OCI-LY1 (cell line): Measurements from ENCODE around the gene BACE2.

Source experiments
- EZH2 ChIP-seq: fragments of 200-600 bp; sonication (generic), shearing (Covaris generic); IDR thresholded peaks from 2 replicates; pipeline ENCODE4 v1.8.0; 2017; ENCODE audit warnings: borderline replicate concordance, mixed run types, mild to moderate bottlenecking, antibody characterized with exemption, low read length, moderate library complexity, mixed read lengths
- TF ChIP-seq, protein P1 (sequence below): fragments of 200-600 bp; sonication (generic), shearing (Covaris generic); IDR thresholded peaks from 2 replicates; pipeline ENCODE4 v1.5.1; 2017; ENCODE audit warnings: mild to moderate bottlenecking, antibody characterized with exemption, low read length, moderate library complexity, mixed read lengths

DNA sequence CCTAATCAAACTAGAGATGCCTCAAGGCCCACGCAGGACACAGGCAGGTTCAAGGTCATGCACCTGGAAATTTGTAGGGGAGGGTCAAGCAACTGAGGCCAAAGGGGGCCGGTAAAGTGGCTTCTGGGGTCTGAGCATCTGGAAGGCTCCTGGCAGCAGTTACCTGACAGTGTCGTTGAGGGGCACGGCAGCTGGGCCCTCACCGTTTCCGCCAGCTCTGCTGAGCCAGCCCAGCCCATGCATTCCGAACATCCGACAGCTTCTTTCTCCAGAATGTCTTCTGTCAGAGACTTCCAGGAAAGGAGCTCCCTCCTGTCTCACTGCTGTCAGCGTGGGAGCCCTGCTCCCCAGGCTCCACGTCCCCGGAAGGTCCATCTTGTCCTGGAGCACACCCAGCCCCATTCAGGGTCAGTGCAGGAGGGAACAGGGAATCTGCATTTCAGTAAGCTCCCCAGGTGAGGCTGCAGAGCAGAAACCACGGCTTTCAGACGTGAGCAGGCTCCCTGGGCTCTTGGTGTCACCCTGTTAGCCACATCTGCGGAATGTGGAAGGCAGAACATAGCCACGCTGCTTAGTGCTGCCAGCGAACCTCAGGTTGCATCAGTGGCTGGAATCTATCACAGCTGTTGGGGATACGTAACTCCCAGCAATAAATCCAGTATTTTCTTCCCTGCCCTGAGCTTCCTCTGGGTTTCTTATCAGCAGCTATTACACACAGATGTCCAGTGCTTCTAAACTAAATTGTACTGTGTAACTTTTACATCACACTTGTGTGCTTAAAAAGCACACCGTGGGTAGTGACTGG is 112.4 kb downstream of the BACE2 start:
- TF ChIP-seq, protein P1, sequence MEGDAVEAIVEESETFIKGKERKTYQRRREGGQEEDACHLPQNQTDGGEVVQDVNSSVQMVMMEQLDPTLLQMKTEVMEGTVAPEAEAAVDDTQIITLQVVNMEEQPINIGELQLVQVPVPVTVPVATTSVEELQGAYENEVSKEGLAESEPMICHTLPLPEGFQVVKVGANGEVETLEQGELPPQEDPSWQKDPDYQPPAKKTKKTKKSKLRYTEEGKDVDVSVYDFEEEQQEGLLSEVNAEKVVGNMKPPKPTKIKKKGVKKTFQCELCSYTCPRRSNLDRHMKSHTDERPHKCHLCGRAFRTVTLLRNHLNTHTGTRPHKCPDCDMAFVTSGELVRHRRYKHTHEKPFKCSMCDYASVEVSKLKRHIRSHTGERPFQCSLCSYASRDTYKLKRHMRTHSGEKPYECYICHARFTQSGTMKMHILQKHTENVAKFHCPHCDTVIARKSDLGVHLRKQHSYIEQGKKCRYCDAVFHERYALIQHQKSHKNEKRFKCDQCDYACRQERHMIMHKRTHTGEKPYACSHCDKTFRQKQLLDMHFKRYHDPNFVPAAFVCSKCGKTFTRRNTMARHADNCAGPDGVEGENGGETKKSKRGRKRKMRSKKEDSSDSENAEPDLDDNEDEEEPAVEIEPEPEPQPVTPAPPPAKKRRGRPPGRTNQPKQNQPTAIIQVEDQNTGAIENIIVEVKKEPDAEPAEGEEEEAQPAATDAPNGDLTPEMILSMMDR: no peak
- TF ChIP-seq EZH2: no peak
